Measurements from ENCODE around the gene KPNB1.

- TF ChIP-seq CTCF (conservative IDR thresholded peaks at IDR 0.05; ENCODE audit: low read depth in 2 of 2) (no peak), EZH2 (IDR thresholded peaks at IDR 0.05; ENCODE audit: low read depth, unreplicated experiment) (no peak), POLR2AphosphoS5 (IDR thresholded peaks at IDR 0.05; ENCODE audit: low read depth) (no peak), STAT1 (IDR thresholded peaks at IDR 0.05; ENCODE audit: unreplicated experiment) (no peak), JUNB (IDR thresholded peaks at IDR 0.05; ENCODE audit: unreplicated experiment) (no peak)
- TF ChIP-seq, protein P1, sequence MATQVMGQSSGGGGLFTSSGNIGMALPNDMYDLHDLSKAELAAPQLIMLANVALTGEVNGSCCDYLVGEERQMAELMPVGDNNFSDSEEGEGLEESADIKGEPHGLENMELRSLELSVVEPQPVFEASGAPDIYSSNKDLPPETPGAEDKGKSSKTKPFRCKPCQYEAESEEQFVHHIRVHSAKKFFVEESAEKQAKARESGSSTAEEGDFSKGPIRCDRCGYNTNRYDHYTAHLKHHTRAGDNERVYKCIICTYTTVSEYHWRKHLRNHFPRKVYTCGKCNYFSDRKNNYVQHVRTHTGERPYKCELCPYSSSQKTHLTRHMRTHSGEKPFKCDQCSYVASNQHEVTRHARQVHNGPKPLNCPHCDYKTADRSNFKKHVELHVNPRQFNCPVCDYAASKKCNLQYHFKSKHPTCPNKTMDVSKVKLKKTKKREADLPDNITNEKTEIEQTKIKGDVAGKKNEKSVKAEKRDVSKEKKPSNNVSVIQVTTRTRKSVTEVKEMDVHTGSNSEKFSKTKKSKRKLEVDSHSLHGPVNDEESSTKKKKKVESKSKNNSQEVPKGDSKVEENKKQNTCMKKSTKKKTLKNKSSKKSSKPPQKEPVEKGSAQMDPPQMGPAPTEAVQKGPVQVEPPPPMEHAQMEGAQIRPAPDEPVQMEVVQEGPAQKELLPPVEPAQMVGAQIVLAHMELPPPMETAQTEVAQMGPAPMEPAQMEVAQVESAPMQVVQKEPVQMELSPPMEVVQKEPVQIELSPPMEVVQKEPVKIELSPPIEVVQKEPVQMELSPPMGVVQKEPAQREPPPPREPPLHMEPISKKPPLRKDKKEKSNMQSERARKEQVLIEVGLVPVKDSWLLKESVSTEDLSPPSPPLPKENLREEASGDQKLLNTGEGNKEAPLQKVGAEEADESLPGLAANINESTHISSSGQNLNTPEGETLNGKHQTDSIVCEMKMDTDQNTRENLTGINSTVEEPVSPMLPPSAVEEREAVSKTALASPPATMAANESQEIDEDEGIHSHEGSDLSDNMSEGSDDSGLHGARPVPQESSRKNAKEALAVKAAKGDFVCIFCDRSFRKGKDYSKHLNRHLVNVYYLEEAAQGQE (IDR thresholded peaks at IDR 0.05; ENCODE audit: unreplicated experiment), result no peak
Observed at GRCh38 chr17:47620503-47621245, 29.0 kb upstream of the KPNB1 start.
